AG09319 (cell line): ENCODE results near the gene PIK3R5.

ENCODE experiments used
- DNase-seq: peaks from one replicate; pipeline ENCODE4 v3.0.0-alpha.2; 2010; ENCODE audit warnings: low read depth; ENCODE audit errors: extremely low read depth
- TF ChIP-seq, protein P1 (sequence below): IDR thresholded peaks from 2 replicates; pipeline ENCODE4 v1.5.1; 2011; ENCODE audit warnings: low read depth, mild to moderate bottlenecking, inconsistent platforms, low read length, moderate library complexity

PIK3R5 gene

DNA sequence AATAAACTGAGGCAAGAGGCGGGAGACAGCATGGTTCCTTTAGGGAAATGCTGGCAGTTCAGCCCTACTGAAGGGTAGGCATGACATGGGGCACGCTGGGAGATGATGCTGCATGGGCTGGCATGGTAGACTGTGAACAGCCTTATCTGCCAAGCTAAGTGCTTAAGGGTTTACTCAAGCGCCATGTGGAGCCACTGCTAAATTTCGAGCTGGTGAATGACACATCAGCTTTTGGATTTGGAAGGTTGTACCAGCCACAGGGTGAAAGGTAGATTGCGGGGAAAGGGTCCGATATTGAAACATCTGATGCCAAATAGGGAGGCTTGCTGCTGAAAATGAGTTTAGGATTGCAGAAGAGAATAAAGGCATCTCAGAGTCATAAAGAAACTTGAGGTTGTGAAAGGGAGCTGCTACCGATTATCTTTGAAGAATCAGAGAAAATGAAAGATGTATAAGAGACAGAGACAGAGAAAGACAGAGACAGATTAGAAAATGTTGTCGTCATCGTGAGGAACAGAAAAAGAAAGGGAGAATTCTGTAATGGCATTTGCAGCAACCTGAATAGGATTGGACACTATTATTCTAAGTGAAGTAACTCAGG is 16.3 kb downstream of the PIK3R5 start:
- DNase-seq, result no peak

GRCh38 chr17:8948462-8948861 is 17.0 kb downstream of the PIK3R5 start:
- TF ChIP-seq, protein P1, sequence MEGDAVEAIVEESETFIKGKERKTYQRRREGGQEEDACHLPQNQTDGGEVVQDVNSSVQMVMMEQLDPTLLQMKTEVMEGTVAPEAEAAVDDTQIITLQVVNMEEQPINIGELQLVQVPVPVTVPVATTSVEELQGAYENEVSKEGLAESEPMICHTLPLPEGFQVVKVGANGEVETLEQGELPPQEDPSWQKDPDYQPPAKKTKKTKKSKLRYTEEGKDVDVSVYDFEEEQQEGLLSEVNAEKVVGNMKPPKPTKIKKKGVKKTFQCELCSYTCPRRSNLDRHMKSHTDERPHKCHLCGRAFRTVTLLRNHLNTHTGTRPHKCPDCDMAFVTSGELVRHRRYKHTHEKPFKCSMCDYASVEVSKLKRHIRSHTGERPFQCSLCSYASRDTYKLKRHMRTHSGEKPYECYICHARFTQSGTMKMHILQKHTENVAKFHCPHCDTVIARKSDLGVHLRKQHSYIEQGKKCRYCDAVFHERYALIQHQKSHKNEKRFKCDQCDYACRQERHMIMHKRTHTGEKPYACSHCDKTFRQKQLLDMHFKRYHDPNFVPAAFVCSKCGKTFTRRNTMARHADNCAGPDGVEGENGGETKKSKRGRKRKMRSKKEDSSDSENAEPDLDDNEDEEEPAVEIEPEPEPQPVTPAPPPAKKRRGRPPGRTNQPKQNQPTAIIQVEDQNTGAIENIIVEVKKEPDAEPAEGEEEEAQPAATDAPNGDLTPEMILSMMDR, result no peak
- DNase-seq, result no peak

More for the DNA sequence above, 16.3 kb downstream of the PIK3R5 start:
- TF ChIP-seq, protein P1, result no peak

DNA sequence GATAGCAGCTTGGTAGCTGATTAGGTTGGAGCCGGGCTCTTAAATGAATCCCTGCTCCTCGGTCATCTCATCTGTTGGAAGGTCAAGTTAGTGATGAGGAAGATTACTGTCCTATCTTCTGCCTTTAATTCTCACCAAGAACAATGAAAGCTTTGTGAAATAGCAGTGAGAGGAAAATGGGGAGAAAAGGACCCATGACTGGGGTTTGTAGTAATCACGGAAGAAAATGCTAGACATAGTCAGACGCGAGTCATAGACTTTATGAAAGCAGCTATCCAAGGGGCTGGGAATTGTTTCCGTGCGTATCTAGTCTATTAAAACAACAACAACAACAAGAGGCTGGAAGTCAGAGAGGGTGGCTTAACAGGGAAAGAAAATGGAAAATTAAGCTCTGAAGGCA is 18.3 kb downstream of the PIK3R5 start:
- no peak for DNase-seq
- TF ChIP-seq, protein P1, result no peak

DNA sequence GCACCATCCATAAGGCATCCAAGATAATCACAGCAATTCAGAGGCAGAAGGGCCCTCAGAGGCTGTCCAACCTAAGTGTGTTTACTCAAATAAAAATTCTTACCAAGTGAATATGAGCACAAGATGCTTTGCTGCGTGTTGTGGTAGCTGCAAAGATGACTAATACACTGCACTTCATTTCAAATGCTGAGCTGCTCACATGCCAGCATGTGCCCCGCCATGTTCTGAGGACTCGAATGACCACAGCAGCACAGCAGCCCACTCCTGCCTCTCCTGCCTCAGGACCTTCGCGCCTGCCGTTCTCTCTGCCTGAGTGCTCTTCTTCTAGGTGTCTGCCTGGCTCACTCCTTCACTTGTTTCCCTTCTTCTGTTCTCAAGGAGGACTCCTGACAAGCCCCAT is 19.0 kb downstream of the PIK3R5 start:
- DNase-seq, result no peak
- TF ChIP-seq, protein P1, result no peak

GRCh38 chr17:8946071-8946470 is 19.4 kb downstream of the PIK3R5 start:
- DNase-seq, result no peak
- TF ChIP-seq, protein P1, result no peak

- TF ChIP-seq, protein P1, result no peak
Measured at GRCh38 chr17:8944748-8945147, 20.8 kb downstream of the PIK3R5 start.

DNA sequence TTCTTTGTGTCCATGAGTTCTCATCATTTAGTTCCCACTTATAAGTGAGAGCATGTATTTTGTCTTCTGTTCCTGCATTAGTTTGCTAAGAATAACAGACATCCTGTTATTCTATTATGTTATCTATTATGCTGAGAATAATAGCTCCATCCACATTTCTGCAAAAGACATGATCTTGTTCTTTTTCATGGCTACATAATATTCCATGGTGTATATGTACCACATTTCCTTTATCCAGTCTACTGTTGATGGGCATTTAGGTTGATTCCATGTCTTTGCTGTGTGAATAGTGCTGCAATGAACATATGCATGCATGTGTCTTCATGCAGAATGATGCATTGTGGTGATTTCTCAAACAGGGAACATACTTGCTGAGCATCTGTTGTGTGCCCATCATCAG is 21.4 kb downstream of the PIK3R5 start:
- no peak for DNase-seq
- TF ChIP-seq, protein P1, result no peak

More at GRCh38 chr17:8944748-8945147, 20.8 kb downstream of the PIK3R5 start:
- no peak for DNase-seq
